ENCODE measurements around the gene ADARB2.

Gene ADARB2

DNA sequence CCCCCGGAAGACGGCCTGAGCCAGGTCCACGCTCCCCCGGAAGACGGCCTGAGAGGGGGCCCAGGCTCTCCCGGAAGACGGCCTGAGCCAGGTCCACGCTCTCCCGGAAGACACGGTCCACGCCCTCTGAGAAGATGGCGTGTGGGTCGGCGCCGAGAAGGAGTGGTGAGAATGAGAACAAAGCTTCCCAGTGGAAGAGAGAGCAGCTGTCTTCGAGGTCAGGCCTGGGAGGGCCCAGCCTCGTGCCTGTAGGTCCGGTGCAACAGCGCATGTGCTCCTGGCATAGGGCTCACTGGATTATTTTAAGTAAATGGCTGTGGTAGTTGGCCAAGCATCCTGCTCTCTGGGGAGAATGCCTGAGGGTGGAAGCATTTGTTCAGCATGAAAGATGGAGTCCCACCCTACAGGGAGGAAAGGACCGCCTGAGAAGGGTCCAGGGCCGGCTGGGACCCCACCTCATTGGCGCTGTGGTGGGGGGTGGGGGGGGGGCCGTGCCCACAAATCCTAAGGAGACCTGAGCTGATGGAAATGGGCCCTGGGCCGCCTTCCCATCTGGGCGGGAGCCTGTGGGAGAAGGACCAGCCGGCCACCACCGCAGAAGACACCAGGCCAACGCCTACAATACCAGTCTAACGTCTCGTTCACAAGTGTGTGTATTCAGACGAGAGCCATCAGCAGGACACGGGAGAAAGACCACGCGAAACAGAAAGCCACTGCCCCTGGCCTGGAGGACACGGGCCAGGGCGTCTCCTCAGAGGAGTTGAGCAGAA is 471.1 kb downstream of the ADARB2 start:
- H3K4me3 ChIP-seq (ENCODE audit: low read length): no peak overlapping the region
- H4K20me1 ChIP-seq (ENCODE audit: control insufficient read depth, insufficient read depth, low read depth, low read length): no peaks in the 10 kb centered on the region
- no peaks in the 10 kb centered on the region for H3K4me1 ChIP-seq (ENCODE audit: control insufficient read depth, low read length)
- TF ChIP-seq, protein P1, sequence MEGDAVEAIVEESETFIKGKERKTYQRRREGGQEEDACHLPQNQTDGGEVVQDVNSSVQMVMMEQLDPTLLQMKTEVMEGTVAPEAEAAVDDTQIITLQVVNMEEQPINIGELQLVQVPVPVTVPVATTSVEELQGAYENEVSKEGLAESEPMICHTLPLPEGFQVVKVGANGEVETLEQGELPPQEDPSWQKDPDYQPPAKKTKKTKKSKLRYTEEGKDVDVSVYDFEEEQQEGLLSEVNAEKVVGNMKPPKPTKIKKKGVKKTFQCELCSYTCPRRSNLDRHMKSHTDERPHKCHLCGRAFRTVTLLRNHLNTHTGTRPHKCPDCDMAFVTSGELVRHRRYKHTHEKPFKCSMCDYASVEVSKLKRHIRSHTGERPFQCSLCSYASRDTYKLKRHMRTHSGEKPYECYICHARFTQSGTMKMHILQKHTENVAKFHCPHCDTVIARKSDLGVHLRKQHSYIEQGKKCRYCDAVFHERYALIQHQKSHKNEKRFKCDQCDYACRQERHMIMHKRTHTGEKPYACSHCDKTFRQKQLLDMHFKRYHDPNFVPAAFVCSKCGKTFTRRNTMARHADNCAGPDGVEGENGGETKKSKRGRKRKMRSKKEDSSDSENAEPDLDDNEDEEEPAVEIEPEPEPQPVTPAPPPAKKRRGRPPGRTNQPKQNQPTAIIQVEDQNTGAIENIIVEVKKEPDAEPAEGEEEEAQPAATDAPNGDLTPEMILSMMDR (IDR thresholded peaks at IDR 0.05; ENCODE audit: low read depth, low read length, poor library complexity, severe bottlenecking): no peak
- no peak for TF ChIP-seq EZH2phosphoT487 (IDR thresholded peaks at IDR 0.05; ENCODE audit: borderline replicate concordance, low read length)
- no peaks in the 10 kb centered on the region for H3K9me2 ChIP-seq (replicated peaks; ENCODE audit: control insufficient read depth, low read length)
- H3K27ac ChIP-seq (ENCODE audit: low read depth, low read length): no peak overlapping the region
- no peaks in the 10 kb centered on the region for H3K27me3 ChIP-seq (ENCODE audit: control insufficient read depth, low read length)
- no peaks in the 10 kb centered on the region for H3F3A ChIP-seq (ENCODE audit: control insufficient read depth, insufficient read depth)
- H3K79me2 ChIP-seq (ENCODE audit: control insufficient read depth, low read length): no peaks in the 10 kb centered on the region
- H3K36me3 ChIP-seq (ENCODE audit: control insufficient read depth, low read length): no peaks in the 10 kb centered on the region
- H3K9me3 ChIP-seq (ENCODE audit: control insufficient read depth, insufficient read depth, low read length): no peaks in the 10 kb centered on the region
- no peak overlapping the region for H3K4me2 ChIP-seq (ENCODE audit: low read length)

DNA sequence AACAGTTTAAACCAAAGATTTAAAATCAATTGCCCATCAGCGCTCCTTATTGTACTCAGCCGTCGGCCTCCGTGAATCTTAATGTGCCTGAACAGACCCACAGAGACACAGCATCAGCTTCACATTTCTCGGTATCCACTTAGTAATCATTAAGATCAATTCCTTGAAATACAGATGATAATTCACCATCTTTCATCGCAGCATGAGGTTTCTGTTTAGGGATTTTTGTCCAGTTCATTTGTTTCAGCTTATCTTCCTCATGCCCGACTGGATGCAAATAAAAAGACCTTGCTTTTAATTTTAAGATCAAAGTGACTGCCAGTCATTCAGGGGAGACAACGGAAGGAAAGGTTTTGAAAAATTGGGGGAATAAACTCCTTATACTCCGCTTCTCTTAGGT is 473.3 kb downstream of the ADARB2 start:
- no peaks in the 10 kb centered on the region for H4K20me1 ChIP-seq (ENCODE audit: control insufficient read depth, insufficient read depth, low read depth, low read length)
- H3K27ac ChIP-seq (ENCODE audit: low read depth, low read length): no peak overlapping the region
- no peaks in the 10 kb centered on the region for H3K27me3 ChIP-seq (ENCODE audit: control insufficient read depth, low read length)
- H3K4me3 ChIP-seq (ENCODE audit: low read length): no peak overlapping the region
- no peaks in the 10 kb centered on the region for H3K9me3 ChIP-seq (ENCODE audit: control insufficient read depth, insufficient read depth, low read length)
- H3K36me3 ChIP-seq (ENCODE audit: control insufficient read depth, low read length): no peaks in the 10 kb centered on the region
- H3K79me2 ChIP-seq (ENCODE audit: control insufficient read depth, low read length): no peaks in the 10 kb centered on the region
- H3F3A ChIP-seq (ENCODE audit: control insufficient read depth, insufficient read depth): no peaks in the 10 kb centered on the region
- no peaks in the 10 kb centered on the region for H3K4me1 ChIP-seq (ENCODE audit: control insufficient read depth, low read length)
- H3K9me2 ChIP-seq (replicated peaks; ENCODE audit: control insufficient read depth, low read length): no peaks in the 10 kb centered on the region
- no peak for TF ChIP-seq EZH2phosphoT487 (IDR thresholded peaks at IDR 0.05; ENCODE audit: borderline replicate concordance, low read length)
- no peak overlapping the region for H3K4me2 ChIP-seq (ENCODE audit: low read length)

DNA sequence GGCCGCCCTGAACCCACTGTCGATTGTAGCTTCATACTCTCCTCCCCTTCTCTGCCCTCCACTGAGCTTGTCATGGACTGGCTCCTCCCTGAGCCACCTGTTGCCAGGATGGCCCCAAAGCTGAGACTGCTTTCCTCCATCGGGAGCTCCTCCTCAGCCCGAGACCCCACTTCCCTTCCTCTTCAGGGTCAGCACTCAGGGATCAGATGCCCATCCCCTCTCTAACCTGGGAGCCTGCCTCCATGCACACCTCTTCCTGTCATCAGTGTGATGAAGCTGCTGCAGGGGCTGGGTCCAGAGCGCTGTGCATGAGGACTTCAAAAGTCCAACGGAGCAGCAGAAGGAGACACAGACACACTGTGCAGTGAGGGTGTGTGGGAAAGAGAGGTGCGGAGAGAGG is 480.1 kb downstream of the ADARB2 start:
- TF ChIP-seq, protein P1 (IDR thresholded peaks at IDR 0.05; ENCODE audit: low read depth, low read length, poor library complexity, severe bottlenecking): no peak
- TF ChIP-seq EZH2phosphoT487 (IDR thresholded peaks at IDR 0.05; ENCODE audit: borderline replicate concordance, low read length): no peak
- H3K79me2 ChIP-seq (ENCODE audit: control insufficient read depth, low read length): no peaks in the 10 kb centered on the region
- H3K4me1 ChIP-seq (ENCODE audit: control insufficient read depth, low read length): no peaks in the 10 kb centered on the region
- H3K36me3 ChIP-seq (ENCODE audit: control insufficient read depth, low read length): no peaks in the 10 kb centered on the region
- H4K20me1 ChIP-seq (ENCODE audit: control insufficient read depth, insufficient read depth, low read depth, low read length): no peaks in the 10 kb centered on the region
- H3K4me3 ChIP-seq (ENCODE audit: low read length): no peak overlapping the region
- H3K9me3 ChIP-seq (ENCODE audit: control insufficient read depth, insufficient read depth, low read length): no peaks in the 10 kb centered on the region
- no peak overlapping the region for H3K4me2 ChIP-seq (ENCODE audit: low read length)
- peaks cover 16% of the 10 kb centered on the region for H3K27me3 ChIP-seq (ENCODE audit: control insufficient read depth, low read length)
- no peaks in the 10 kb centered on the region for H3K9me2 ChIP-seq (replicated peaks; ENCODE audit: control insufficient read depth, low read length)
- no peak overlapping the region for H3K27ac ChIP-seq (ENCODE audit: low read depth, low read length)
- H3F3A ChIP-seq (ENCODE audit: control insufficient read depth, insufficient read depth): no peaks in the 10 kb centered on the region

DNA sequence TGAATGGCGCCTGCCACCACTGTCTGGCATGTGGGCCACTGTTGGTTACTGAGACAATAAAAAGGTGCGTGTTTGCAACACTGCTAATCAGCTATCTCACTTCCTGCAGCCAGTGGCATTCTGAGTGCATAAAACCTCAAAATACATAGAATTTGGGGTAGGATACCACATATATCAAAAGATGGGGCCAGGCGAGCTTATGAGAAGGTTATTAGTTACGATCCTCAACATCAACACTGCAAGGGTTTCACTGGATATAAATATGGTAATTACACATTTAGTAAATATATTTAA is 480.9 kb downstream of the ADARB2 start:
- Histone ChIP-seq H3F3A (ENCODE audit: control insufficient read depth, insufficient read depth) (no peaks in the 10 kb centered on the region), H3K79me2 (ENCODE audit: control insufficient read depth, low read length) (no peaks in the 10 kb centered on the region), H3K9me2 (replicated peaks; ENCODE audit: control insufficient read depth, low read length) (no peaks in the 10 kb centered on the region), H3K4me1 (ENCODE audit: control insufficient read depth, low read length) (no peaks in the 10 kb centered on the region), H3K4me3 (ENCODE audit: low read length) (no peak overlapping the region), H4K20me1 (ENCODE audit: control insufficient read depth, insufficient read depth, low read depth, low read length) (no peaks in the 10 kb centered on the region), H3K9me3 (ENCODE audit: control insufficient read depth, insufficient read depth, low read length) (no peaks in the 10 kb centered on the region), H3K4me2 (ENCODE audit: low read length) (no peak overlapping the region), H3K27ac (ENCODE audit: low read depth, low read length) (no peak overlapping the region), H3K36me3 (ENCODE audit: control insufficient read depth, low read length) (no peaks in the 10 kb centered on the region), H3K27me3 (ENCODE audit: control insufficient read depth, low read length) (peaks cover 16% of the 10 kb centered on the region)
- TF ChIP-seq, protein P1 (IDR thresholded peaks at IDR 0.05; ENCODE audit: low read depth, low read length, poor library complexity, severe bottlenecking): no peak
- TF ChIP-seq EZH2phosphoT487 (IDR thresholded peaks at IDR 0.05; ENCODE audit: borderline replicate concordance, low read length): no peak

Measured in DOHH2 (cell line).